ENCODE results near the gene NLGN4X. TPM values are rescaled to one million over a fixed set of nuclear protein-coding genes. Genes with fewer than 3 reads are reported as not detected.

NLGN4X gene
- total RNA-seq, 6 donors from 2014 or later: 1.1 to 3.1 (median 2.3) TPM

DNA sequence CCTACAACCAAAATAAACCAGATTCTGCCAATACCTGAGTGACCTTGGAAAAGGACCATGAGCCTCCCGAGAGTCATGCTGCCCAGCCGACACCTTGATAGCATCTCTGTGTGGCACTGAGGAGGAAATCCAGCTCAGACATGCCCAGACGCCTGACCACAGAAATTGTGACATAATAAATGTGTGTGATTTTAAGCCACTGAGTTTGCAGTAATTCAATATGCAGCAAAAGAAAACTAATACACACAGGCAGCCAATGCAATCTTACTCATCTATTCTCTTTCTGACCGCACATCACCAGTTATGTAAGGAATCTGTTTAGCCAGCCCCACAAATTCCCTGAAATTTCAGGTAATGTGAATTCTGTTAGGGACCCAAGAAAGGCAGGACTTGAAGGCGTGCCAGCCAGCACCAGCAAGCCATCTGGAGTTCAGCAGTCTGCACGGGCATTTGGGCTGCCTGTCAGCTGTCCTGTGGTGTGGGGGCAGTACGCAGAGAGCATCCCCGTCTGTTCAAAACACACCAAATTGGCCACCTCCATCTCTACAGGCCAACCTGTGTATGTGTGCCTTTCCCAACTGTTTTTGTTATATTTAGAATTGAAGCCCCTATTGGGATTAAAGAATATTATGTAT is 176.4 kb downstream of the NLGN4X start:
- TF ChIP-seq POLR2A (IDR thresholded peaks at IDR 0.05) (no peak), POLR2AphosphoS5 (IDR thresholded peaks at IDR 0.05) (no peak), EP300 (IDR thresholded peaks at IDR 0.05) (no peak)
- TF ChIP-seq, protein P1, sequence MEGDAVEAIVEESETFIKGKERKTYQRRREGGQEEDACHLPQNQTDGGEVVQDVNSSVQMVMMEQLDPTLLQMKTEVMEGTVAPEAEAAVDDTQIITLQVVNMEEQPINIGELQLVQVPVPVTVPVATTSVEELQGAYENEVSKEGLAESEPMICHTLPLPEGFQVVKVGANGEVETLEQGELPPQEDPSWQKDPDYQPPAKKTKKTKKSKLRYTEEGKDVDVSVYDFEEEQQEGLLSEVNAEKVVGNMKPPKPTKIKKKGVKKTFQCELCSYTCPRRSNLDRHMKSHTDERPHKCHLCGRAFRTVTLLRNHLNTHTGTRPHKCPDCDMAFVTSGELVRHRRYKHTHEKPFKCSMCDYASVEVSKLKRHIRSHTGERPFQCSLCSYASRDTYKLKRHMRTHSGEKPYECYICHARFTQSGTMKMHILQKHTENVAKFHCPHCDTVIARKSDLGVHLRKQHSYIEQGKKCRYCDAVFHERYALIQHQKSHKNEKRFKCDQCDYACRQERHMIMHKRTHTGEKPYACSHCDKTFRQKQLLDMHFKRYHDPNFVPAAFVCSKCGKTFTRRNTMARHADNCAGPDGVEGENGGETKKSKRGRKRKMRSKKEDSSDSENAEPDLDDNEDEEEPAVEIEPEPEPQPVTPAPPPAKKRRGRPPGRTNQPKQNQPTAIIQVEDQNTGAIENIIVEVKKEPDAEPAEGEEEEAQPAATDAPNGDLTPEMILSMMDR (IDR thresholded peaks at IDR 0.05): no peak
- Histone ChIP-seq H3K4me1 (no peaks in the 10 kb centered on the region), H3K4me3 (no peak overlapping the region), H3K27ac (no peak overlapping the region), H3K9me3 (no peaks in the 10 kb centered on the region), H3K36me3 (no peaks in the 10 kb centered on the region), H3K27me3 (no peaks in the 10 kb centered on the region)
- ATAC-seq (ENCODE audit: low FRiP score in 2 of 2): no peak
- DNase-seq: no peak
- WGBS, 2 donors: 66 to 81% methylated on average over 4 to 8 of the region's 8 CpGs

DNA sequence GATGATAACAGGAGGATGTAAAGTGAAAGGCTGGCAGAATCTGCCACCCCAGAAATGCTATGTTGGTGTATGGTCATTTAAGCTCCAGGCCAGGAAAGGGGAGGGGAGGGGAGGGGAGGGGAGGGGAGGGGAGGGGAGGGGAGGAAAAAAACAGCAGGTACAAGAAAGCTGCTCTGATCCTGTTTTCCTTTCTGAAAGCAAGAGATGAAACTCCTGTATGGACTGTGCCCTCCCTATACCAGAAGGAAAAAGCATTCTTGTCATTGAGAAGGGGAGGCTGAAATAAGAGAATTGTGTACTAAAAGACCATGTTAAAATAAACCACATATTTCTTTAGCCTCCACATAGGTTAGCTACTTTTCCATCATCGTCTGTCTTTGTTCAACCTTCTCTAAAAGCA is 179.5 kb downstream of the NLGN4X start:
- Histone ChIP-seq H3K4me3 (no peak overlapping the region), H3K4me1 (no peaks in the 10 kb centered on the region), H3K27ac (no peak overlapping the region), H3K9me3 (no peaks in the 10 kb centered on the region), H3K27me3 (no peaks in the 10 kb centered on the region), H3K36me3 (no peaks in the 10 kb centered on the region)
- 60 to 82% methylated on average over 1 of the region's 1 CpG for WGBS, 2 donors
- DNase-seq (no peak), ATAC-seq (ENCODE audit: low FRiP score in 2 of 2) (no peak)
- TF ChIP-seq EP300 (IDR thresholded peaks at IDR 0.05) (no peak), POLR2AphosphoS5 (IDR thresholded peaks at IDR 0.05) (no peak), POLR2A (IDR thresholded peaks at IDR 0.05) (no peak)
- TF ChIP-seq, protein P1 (IDR thresholded peaks at IDR 0.05): no peak

DNA sequence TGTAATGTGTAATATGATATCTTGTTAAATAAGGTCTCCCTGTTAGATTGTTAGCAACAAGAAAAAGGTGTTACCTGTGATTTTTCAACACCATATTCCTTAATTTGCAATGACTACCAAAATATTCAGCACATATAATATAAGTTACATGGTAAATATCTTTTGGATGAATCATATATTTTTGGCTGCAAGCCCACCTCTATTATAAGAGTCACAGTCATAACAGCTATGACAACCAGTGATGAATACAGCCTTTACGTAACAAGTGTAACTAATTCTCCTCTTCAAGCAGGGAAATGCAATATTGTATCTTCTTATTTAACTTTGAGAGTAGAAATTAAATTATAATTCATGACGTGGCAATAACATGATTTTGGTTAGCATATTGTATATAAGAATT is 187.0 kb downstream of the NLGN4X start:
- TF ChIP-seq EP300 (IDR thresholded peaks at IDR 0.05): no peak
- TF ChIP-seq POLR2A (IDR thresholded peaks at IDR 0.05): no peak
- TF ChIP-seq POLR2AphosphoS5 (IDR thresholded peaks at IDR 0.05): no peak
- TF ChIP-seq, protein P1 (IDR thresholded peaks at IDR 0.05): no peak
- ATAC-seq (ENCODE audit: low FRiP score in 2 of 2): no peak
- no peak overlapping the region for H3K4me3 ChIP-seq
- H3K4me1 ChIP-seq: no peaks in the 10 kb centered on the region
- no peaks in the 10 kb centered on the region for H3K36me3 ChIP-seq
- no peak for DNase-seq
- peaks cover 0 to 11% (median 0%) of the 10 kb centered on the region in 4 donors for H3K9me3 ChIP-seq
- WGBS, 2 donors: 68 to 83% methylated on average over 2 of the region's 2 CpGs
- H3K27ac ChIP-seq: no peak overlapping the region
- H3K27me3 ChIP-seq: no peaks in the 10 kb centered on the region

DNA sequence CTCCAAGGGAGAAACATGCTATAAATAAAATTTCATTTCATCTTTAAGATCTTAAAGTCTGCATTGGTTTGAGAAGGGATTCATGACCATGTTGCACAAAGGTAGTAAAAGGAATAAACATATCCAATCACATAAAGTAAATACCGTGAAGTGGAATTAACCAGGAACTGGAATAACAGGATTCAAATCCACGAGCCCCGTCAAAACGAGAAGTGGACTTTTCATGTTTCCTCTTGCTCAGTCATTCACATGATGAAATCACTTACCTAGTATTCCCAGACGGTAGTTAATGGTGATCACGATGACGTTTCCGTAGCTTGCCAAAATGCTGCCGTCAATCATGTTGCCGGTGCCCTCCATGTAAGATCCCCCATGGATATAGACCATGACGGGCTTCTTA is 199.7 kb downstream of the NLGN4X start:
- Histone ChIP-seq H3K27ac (no peak overlapping the region), H3K4me3 (no peak overlapping the region), H3K36me3 (no peaks in the 10 kb centered on the region), H3K4me1 (no peaks in the 10 kb centered on the region), H3K9me3 (no peaks in the 10 kb centered on the region), H3K27me3 (no peaks in the 10 kb centered on the region)
- ATAC-seq (ENCODE audit: low FRiP score in 2 of 2): no peak
- WGBS, 2 donors: 81 to 82% methylated on average over 11 of the region's 11 CpGs
- no peak for TF ChIP-seq POLR2A (IDR thresholded peaks at IDR 0.05)
- TF ChIP-seq EP300 (IDR thresholded peaks at IDR 0.05): no peak
- DNase-seq: no peak

DNA sequence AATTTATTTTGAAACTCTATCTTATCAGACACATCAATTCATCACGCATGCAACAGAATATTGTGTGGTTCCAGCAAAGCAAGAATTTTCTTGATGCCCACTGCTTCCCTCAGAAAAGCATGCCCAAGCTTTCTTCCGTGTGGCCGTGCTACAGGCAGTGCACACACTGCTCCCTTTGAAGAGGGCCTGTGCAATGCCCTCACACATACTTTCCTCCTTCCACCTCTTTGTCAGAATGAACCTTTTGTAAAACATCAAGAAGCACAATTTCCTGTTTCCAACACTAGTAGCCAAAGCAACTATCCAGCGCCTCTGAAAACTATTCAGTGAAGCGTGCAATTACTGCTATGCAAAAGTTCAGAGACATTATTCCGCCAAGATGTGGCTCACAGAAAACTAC is 201.7 kb downstream of the NLGN4X start:
- TF ChIP-seq EP300 (IDR thresholded peaks at IDR 0.05): no peak
- TF ChIP-seq POLR2A (IDR thresholded peaks at IDR 0.05): no peak
- TF ChIP-seq POLR2AphosphoS5 (IDR thresholded peaks at IDR 0.05): no peak
- TF ChIP-seq, protein P1 (IDR thresholded peaks at IDR 0.05): no peak
- 57 to 61% methylated on average over 6 of the region's 6 CpGs for WGBS, 2 donors

More for the DNA sequence above, 201.7 kb downstream of the NLGN4X start:
- Histone ChIP-seq H3K27me3 (no peaks in the 10 kb centered on the region), H3K4me3 (no peak overlapping the region), H3K27ac (no peak overlapping the region), H3K9me3 (no peaks in the 10 kb centered on the region), H3K4me1 (no peaks in the 10 kb centered on the region), H3K36me3 (no peaks in the 10 kb centered on the region)
- ATAC-seq (ENCODE audit: low FRiP score in 2 of 2) (no peak), DNase-seq (no peak)

Data from upper lobe of left lung (tissue), 6 donors.